Camera-type eye (tissue), 1 donor: ENCODE results near the gene ADCYAP1R1. TPM values are rescaled to one million over a fixed set of nuclear protein-coding genes. Genes with fewer than 3 reads are reported as not detected.

Experiments
- total RNA-seq: library from RNA; depleted of rRNA; stranded (reverse); fragments of >200 nt; gene quantifications from one replicate; pipeline ENCODE4 v1.2.3, GENCODE V29; 2014

ADCYAP1R1 gene
- 8.5 TPM for total RNA-seq

DNA sequence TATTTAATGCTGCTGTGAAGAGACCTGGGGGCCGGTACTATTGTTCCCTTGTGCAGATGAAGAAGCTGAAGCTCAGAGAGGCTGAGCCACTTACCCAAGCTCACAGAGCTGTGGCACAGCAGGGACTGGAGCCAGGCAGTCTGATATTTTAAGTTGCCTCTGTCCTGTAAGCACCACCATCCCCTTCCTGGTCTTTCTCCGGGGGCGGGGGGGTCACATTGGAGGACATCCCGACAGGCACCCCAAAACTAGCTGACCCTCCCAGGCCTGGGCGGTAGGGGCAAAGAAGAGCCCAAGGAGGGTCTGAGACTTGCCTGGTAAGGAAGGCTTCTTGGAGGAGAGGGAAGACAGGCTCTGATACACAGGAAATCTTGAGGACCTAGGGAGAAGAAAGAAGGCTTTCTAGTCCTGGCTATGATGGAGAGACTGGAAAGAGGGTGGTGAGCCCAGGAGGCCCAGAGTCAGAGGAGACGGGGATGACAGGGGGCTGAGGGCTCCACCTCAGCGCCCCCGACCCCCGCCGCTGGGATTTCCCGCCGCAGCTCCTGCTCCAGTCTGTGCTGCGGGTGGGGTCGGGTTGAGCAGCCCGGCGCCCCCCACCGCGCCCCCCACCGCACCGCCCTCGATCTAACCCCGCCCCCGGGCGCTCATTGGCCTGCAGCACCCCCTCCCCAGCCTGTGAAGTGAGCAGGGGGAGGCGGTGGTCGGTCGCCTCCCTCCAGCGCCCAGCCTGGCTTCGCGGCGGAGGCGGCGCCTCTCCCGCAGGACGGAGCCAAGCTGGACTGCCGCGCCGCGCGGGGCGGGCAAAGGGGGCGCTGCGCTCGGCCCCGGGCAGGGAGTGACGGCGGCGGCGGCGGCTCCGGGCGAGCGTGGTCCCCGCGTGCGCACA is at the start of gene ADCYAP1R1:
ADCYAP1R1 (plus strand) TSS at position 711 of the 889 bp plus-strand sequence. CDS start 10,957 bp downstream, outside the sequence.

Other genes with a start within 250 kb of the ADCYAP1R1 start
- 75.8 TPM for gene AQP1, start 140.5 kb upstream of the ADCYAP1R1 start, total RNA-seq
- gene GHRHR, start 88.4 kb upstream of the ADCYAP1R1 start, total RNA-seq: not detected